ENCODE data around the gene SERTM2. TPM values are rescaled to one million over a fixed set of nuclear protein-coding genes. Genes with fewer than 3 reads are reported as not detected.
"Not testable (repeated sequence)": the region's sequence is repeated elsewhere in the genome, so short reads cannot be mapped to it uniquely, and the experiment has no call there.

SERTM2 gene
- 0.05 TPM for polyA plus RNA-seq (ENCODE audit: insufficient read length)
- long read RNA-seq, donor 1, result 0 reads
- long read RNA-seq, donor 2, result 0 reads
- long read RNA-seq, donor 3, result 0 reads
- long read RNA-seq, donor 4, result 0 reads
- long read RNA-seq, donor 5, result 0 reads
- long read RNA-seq, donor 6, result 0 reads
- long read RNA-seq, donor 7, result 0 reads
- long read RNA-seq, donor 8, result 0 reads

DNA sequence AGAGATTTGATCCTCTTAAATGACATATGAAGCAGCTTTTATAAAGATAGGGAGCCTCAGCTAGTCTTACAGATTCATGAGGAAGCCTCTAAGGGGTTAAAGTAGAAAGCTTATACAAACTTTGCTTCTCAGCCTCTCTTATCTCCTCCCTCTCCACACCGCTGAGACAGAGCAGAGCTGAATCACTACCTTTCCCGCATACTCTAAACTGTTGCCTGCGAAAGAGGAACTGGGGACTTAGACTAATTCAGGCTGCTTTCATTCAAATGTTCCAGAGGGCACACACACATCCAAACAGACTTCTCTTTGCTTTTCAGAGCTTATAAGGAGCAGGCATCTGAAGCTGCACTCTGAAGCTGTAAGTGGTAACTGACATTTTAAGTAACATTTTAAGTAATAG lies at the start of gene SERTM2:
Gene SERTM2 (plus strand): TSS at position 169 of the 400 bp plus-strand sequence. CDS start 7,213 bp downstream, outside the sequence.
- DNase-seq, result no peak

DNA sequence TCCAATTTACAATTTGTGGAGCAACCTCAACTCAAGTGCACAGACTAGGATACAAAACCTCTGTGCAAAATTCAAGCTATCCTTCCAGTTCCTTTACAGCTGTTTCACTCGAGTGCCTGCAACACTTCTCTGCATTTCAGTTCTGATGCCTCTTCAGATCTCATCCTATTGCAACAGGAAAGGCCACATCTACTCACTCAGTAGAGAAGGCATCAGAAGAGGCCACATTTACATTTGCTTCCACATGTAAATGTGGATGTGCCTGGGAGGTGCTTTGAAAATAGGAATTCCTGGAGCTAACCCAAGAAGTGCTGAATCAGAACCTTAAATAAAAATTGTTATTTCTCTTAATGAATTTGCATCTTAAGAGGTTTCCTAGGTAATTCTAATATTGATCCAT lies 45.8 kb upstream of the SERTM2 start:
- no peak for DNase-seq

DNA sequence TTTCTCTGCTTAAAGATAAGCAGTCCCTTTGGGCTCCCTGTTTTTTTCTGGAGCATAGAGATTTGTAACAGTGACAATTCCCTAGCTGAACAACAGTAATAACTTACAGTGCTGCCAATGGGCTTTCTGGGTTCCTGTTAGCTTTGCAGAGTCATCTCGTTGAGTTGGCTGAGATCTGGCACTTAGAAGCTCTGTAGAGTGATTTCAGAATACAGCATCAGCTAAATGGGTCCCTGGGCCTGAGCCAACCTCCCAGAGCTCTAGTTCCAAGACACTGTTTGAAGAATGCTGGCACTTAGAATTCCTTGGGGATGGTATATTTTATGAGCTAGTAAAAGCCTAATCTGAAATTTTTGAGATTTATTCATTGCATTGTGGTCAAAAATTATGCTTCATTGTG lies 43.5 kb upstream of the SERTM2 start:
- no peak for DNase-seq

DNA sequence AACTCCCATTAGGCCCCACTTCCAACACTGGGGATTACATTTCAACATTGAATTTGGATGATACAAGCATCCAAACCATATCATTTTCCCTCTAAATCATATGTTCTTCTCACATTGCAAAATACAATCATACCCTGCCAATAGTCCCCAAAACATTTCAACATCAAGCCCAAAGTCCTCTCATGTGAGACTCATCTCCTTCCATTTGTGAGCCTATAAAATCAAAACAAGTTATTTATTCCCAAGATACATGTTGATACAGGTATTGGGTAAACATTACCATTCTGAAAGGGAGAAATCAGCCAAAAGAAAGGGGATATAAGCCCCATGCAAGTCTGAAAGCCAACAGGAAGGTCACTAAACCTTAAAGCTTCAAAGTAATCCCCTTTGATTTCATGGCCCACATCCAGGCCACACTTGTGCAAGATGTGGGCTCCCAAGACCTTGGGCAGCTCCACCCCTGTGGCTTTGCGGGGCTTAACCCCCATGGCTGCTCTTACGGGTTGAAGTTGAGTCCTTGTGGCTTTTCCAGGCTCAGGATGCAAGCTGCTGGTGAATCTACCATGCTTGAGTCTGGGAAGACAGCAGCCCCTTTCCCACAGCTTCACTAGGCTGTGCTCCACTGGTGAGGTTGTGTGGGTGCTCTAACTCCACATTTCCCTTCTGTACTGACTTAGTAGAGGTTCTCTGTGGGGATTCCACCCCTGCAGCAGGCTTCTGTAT lies 40.6 kb upstream of the SERTM2 start:
- DNase-seq, result no peak

DNA sequence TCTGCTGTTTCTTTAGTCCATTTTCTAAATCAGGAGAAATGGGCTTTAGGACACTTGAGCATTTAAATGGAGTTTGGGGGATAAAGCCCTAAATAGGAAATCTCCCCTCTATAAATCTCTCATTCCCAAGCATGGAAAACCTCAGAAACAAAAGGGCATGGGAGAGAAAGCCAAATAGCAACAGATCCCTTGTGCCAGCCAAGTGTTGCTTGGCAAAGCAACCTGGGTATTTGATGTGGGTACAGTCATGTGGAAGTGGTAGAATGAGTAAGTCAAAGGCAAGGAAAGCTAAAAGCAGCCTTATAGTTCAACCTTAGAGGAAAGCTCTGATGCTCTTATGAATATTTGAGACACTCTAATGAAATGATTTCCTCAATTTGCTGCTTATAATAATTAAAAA lies 29.5 kb upstream of the SERTM2 start:
- no peak for DNase-seq

DNA sequence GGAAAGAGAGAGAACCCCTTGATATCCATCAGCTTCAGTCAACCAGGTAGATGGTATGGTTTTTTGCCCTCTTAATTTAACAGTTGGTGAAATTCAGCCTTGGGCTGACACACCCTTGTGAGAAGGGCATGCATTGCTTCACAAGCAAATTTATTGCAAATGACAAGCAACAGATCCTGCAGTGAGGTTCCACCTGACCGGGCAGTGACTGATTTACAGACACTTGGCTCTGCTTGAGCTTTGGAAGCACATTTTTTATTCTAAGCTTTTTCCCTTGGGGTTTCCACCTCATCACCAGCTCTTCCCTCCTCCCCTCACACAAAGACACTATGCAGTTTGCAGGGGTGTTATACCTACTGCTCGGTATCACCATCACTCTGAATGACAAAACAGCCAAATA lies 28.3 kb upstream of the SERTM2 start:
- peak; percentile 46 for DNase-seq

DNA sequence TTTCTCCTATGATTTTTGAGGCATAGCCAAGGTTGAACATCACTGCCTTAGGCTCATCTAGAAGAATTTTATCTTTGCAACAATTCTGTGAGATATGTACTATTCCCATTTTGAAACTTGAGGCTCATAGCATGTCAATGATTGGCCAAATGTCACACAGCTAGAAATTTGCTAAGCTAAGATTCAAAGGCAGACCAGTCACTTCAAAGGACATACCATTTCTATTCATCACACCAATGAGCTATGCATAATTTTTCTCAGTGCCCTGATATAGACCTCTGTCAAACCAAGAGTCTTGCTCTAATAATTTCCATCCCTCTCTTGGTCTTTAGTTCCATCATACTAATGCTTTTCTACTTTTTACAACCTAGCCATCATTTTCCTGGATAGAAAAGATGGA lies 27.6 kb upstream of the SERTM2 start:
- no peak for DNase-seq

DNA sequence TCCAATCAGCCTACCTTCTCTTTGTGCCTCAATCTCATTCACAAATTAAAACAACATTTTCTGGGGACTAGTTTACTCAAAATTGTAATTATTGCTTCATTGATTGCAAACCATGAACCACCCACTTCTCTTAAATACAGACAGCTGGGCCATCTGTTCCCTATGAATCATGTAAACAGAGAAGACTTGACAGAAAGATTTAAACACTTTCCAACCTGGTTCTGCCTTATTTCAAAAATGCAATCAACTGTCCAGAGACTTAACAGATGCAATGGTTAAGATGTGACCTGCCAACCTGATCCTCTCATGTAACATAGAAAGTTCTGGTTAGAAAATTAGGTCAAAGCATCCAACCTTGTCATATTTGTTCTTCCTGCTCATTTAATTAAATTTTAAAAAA lies 20.8 kb upstream of the SERTM2 start:
- no peak for DNase-seq

DNA sequence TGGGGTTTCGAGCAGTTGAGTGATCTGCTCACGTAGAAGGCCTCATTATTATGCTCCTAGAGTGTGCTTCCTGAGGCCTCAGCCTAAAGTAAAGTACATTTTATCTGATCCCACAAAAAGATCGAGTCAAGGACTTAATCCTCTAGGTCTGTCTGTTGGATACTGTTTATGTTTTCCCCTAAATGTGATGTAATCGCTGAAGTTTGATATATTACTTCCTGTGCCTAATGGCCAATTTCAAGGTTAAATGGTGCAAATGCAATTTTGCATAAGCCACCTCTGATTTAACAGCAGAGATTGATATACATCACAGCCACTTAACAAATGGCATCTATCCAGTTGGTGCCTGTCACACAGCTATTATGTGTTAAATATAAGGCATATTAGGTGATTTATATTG lies 19.4 kb upstream of the SERTM2 start:
- no peak for DNase-seq

DNA sequence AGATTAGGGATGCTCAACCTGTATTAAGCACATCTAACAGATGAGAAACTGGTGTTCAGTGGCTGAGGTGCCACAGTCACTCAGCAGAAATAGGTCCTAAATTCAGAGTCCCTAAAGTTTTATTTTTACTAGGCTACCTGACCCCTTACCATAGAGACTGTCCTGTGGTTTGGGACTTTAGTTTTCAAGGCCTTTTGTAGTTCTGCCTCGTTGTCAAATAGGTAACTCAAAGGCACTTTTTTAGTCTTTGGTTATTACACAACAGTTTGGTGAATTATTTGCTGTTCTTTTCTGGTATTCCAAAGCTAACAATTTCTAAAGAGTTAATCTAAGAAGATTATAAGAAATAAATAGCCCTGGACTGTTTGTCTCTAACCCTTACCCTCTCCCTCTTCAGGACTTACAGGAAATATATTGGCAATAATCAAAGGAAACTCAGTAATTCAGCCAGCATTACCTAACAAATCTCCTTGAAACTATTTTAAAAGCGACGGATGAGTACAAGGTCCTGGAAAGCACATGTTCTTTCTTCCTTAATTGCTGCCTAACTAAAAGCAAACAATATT lies 12.8 kb upstream of the SERTM2 start:
- DNase-seq, result no peak

DNA sequence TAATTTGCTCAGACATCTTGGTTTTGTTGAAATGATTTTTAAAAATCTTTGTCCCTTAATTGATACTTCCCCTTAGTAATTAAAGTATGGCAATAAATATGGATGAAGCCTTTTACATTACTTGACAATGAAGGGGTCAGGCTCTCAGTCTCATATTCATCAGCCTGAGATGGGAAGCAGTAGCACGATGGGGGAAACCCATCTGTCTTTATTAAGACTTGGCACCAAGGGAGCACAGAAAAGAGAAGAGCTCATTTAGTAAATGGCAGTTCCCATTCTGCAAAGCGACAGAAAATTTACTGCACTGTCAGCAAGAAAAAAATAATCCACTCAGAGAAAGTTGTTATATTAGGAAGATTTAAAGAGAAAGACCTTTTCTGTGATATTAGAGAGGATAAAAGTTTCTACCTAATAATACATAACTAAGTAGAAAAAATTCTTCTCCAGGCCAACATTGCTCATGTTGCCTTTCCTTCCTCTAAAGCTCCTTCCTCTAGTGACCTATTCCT lies 7.9 kb upstream of the SERTM2 start:
- DNase-seq, result no peak

DNA sequence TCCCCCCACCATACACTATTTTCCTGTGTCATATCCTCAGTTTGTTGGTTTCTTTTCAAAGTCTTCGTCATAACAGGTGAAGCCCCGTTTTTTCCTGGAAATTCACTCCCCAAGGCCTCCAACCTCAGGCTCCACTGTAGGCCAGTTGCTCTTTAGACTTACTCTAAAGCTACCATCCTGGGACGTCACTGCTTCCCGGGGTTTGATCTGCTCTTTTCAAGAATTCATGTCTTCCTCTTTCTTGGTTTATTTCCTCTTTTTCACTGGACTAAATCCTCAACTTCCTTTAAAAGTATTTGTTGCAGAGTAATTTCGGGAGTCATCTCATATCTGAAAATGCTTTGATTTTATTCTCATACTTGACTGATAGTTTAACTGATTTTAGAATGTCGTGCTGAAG lies 6.5 kb upstream of the SERTM2 start:
- DNase-seq, result no peak

DNA sequence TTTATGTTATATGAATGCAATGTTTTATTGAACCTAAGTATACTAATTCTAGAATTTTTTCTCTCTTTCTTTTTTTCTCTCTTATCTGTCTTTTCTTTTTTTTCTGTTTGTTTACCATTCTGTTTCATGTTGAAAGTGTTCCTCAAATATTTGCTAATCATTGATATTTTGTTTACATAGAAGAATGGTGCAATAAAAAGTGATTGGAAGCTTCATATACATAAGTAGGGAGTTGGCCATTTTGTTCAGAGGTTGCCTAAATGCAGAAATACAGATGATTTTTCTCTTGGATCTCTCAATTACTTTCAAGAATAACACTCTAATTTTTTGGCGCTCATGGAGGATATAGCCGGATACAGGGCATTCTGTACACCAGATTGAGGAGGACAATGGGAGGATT lies 5.7 kb upstream of the SERTM2 start:
- no peak for DNase-seq

DNA sequence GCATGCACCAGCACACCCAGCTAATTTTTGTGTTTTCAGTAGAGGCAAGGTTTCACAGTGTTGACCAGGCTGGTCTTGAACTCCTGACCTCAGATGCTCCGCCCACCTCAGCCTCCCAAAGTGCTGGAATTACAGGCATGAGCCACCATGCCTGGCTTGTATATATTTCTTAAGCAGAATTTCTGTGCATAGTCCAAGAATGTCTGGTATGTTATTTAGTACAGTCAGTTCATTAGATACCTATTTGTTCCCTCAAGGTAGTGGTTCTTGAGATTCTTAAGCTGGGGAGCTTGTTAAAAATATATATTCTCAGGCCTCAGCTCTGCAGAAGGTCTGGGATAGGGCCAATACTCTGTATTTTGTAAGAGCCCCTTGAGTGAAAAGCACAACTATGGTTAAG lies 4.6 kb upstream of the SERTM2 start:
- DNase-seq, result no peak

DNA sequence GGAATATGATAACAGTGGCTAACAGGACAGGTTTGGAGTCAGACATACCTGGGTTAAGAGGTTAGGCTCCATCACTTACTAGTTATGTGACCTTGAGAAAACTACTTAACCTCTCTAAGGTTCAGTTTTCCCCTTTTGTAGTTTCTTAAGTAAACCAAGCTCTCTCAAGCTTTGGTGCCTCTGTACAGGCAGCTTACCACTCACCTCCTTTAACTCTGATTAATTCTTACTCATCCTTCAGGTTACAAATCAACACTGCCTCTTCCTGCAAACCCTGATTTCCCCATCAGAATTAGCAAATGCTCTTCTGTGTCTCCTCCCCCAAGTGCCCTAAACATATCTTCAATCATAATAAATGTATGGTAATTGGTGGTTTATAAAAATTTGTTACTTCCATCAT lies 3.5 kb upstream of the SERTM2 start:
- DNase-seq, result no peak

DNA sequence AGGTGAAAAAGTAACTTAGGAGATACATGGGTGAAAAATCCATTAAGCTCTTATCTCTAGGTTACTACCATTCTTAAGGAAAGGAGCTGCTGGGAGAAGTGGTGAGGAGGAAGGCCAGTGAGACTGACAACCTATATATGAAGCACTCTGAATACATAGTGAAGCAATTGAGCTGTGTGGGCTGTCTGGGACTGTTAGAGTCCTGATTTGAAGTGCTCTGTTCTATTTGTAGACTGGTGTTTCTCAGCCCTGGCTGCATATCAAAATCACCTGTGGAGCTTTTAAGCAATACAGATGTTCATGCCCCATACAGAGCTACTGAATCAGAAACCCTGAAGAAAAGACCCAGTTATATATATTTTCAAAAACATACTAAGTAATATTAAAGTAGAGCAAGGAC lies 3.9 kb downstream of the SERTM2 start:
- no peak for DNase-seq

DNA sequence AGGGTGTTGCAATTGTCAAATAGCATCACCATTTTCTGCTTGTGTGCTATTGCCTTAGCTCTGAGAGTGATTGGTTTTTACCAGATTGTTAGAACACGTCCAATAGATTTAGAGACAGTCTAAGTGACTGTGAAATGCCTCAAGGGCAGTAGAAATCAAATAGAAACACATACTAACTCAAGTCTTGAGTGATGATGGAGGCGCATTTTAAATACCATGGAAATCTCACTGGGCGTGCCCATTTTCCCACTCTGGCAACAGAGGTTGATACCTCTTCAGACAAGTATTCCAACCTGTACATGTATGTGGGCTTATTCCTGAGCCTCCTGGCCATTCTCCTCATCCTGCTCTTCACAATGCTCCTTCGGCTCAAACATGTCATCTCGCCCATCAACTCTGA lies 7.2 kb downstream of the SERTM2 start:
- no peak for DNase-seq

DNA sequence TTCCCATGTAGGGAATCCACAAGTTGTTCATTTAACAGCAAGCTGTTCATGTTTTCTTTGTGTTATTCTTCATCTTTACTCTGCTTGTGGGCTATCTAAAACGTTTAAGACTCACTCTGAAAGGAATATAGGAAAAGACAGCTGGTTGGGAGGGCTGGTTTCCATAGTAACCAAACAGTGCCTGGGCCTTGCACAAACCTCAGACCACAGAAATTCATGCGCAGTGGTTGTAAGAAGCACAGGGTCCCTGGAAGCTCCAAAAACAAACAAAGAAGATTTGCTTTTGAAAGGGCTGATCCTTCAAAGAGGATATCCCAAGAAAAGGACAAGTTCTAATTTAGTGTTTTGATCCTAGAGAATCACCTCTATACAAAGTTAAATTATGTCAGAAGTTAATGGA lies 7.8 kb downstream of the SERTM2 start:
- DNase-seq, result peak; percentile 33

DNA sequence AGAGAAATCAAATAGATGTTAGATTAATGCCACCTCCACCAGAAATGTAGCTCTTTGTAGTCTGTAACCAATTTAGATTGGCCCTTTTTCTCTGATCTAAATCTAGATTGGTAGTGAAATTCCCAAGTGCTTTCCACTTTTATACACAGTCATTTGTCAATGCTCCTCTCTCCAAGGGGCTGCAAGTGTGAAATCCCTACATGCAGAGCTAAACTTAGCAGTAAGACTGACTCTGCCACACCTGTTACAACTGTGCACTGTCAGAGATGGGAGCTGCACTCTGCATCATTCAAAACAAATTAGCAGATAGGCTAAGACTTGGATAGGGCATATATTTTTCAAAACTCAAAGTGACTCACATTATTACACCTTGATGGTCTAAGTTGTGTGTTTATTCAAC lies 9.1 kb downstream of the SERTM2 start:
- no peak for DNase-seq

DNA sequence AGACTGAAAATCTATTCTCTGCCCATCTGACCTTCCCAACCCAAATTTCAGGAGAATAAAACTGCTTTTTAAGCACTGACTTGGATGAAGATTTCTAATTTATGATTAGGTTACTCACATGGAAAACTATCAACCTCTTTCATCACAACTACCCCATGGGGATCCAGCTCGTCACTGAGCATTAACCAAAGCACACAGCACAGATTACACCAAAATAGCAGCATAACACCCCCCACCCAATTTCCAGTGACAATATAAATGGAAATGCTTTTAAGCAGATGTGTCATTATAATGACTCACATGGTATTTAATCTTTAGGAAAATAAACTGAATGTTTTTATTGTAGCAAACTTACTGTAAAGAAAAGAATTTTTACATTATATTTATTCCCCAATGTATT lies 9.7 kb downstream of the SERTM2 start:
- DNase-seq, result no peak

DNA sequence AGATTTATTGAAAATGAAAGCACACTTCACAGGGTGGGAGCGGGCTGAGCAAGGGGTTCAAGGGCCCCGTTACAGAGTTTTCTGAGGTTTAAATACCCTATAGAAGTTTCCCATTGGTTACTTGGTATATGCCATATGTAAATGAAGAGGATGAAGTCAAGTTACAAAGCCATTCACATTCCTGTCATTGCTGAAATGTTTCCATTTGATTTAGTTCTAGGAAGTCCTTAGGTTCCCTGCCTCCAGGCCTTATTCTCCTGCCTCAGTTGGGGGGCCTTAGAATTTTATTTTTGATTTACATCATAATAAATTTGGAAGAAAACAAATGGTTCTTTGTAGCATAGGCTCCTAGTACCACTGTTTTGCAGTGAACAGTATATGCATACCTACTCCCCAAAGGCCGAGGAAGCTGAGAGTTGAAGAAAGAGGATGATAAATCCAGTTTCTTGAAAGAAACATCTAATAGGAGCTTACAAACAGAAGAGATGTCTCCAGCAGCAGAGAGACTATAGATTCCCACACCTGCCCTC lies 31.8 kb downstream of the SERTM2 start:
- no peak for DNase-seq

DNA sequence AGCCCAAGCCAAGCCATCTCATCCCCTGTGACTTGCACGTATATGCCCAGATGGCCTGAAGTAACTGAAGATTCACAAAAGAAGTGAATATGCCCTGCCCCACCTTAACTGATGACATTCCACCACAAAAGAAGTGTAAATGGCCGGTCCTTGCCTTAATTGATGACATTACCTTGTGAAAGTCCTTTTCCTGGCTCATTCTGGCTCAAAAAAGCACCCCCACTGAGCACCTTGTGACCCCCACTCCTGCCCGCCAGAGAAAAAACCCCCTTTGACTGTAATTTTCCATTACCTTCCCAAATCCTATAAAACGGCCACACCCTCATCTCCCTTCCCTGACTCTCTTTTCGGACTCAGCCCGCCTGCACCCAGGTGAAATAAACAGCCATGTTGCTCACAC lies 37.8 kb downstream of the SERTM2 start:
- DNase-seq, result not testable (repeated sequence)

DNA sequence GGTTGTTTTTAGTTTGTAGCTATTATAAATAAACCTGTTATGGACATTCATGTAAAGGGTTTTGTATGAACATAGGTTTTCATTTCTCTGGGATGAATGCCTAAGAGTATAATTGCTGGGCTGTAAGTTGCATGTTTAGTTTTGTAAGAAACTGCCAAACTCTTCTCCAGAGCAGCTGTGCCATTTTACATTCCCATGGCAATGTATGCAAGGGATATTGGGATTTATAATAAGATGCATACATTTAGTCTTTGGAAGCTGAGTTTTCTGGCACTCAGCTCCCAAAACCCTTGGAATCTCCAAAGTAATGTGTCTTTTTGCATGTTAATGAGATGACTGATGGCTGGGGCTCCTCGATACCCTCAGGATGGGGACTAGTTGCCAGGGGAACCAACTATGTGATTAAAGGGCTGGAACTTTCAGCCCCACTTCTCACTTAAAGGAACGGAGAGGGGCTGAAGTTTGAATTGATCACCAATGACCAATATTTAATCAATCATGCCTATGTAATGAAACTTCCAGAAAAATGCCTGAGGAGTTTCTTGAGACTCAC lies 44.0 kb downstream of the SERTM2 start:
- DNase-seq, result no peak
